ENCODE results near the gene PCIF1.

- TF ChIP-seq CTCF (IDR thresholded peaks at IDR 0.05) (no peak), POLR2A (IDR thresholded peaks at IDR 0.05) (no peak)
Observed at GRCh38 chr20:45896641-45897161, 37.8 kb upstream of the PCIF1 start.
